WERI-Rb-1 (cell line): Measurements from ENCODE around the gene ZNF613.

Source experiments
- DNase-seq: peaks from one replicate; pipeline ENCODE4 v3.0.0-alpha.2; 2020
- H3K27ac ChIP-seq: fragments of 250-450 bp; sonication (Bioruptor Pico); 2 replicates; pipeline ENCODE4 v1.5.1; 2020; ENCODE audit warnings: mild to moderate bottlenecking, moderate library complexity
- H3K27me3 ChIP-seq: fragments of 250-450 bp; sonication (Bioruptor Pico); 2 replicates; pipeline ENCODE4 v1.5.1; 2021; ENCODE audit warnings: mild to moderate bottlenecking, low read depth, moderate library complexity; ENCODE audit not compliant: insufficient read depth, severe bottlenecking
- H3K36me3 ChIP-seq: fragments of 250-450 bp; sonication (Bioruptor Pico); 2 replicates; pipeline ENCODE4 v1.5.1; 2020; ENCODE audit warnings: mild to moderate bottlenecking, moderate library complexity
- H3K4me3 ChIP-seq: 2 replicates; pipeline ENCODE4 v1.5.1; 2011; ENCODE audit warnings: low read depth, mild to moderate bottlenecking, control low read depth, low read length
- H3K9me3 ChIP-seq: fragments of 250-450 bp; sonication (Bioruptor Pico); 2 replicates; pipeline ENCODE4 v1.5.1; 2021; ENCODE audit warnings: mild to moderate bottlenecking, moderate library complexity; ENCODE audit not compliant: severe bottlenecking
- TF ChIP-seq, protein P1 (sequence below): IDR thresholded peaks from 2 replicates; pipeline ENCODE4 v1.5.1; 2011; ENCODE audit warnings: low read depth, mild to moderate bottlenecking, control low read depth, inconsistent platforms, low read length

The ZNF613 gene

DNA sequence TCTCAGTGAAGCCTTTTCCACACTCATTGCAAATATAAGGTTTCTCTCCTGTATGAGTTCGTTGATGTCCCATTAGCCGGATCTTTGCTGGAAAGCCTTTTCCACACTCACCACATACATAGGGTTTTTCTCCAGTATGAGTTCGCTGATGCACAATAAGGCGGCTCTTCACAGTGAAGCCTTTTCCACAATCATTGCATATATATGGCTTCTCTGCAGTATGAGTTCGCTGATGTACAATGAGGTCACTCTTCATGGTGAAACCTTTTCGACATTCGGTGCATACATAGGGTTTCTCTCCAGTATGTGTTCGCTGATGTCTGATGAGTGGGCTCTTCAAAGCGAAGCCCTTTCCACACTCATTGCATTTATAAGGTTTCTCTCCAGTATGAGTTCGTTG is 66.2 kb downstream of the ZNF613 start:
- no peak overlapping the region for H3K4me3 ChIP-seq
- peaks cover 24% of the 10 kb centered on the region for H3K9me3 ChIP-seq
- no peak overlapping the region for H3K27ac ChIP-seq
- peaks cover 49% of the 10 kb centered on the region for H3K36me3 ChIP-seq
- no peak for DNase-seq
- H3K27me3 ChIP-seq = no peaks in the 10 kb centered on the region
- TF ChIP-seq, protein P1, sequence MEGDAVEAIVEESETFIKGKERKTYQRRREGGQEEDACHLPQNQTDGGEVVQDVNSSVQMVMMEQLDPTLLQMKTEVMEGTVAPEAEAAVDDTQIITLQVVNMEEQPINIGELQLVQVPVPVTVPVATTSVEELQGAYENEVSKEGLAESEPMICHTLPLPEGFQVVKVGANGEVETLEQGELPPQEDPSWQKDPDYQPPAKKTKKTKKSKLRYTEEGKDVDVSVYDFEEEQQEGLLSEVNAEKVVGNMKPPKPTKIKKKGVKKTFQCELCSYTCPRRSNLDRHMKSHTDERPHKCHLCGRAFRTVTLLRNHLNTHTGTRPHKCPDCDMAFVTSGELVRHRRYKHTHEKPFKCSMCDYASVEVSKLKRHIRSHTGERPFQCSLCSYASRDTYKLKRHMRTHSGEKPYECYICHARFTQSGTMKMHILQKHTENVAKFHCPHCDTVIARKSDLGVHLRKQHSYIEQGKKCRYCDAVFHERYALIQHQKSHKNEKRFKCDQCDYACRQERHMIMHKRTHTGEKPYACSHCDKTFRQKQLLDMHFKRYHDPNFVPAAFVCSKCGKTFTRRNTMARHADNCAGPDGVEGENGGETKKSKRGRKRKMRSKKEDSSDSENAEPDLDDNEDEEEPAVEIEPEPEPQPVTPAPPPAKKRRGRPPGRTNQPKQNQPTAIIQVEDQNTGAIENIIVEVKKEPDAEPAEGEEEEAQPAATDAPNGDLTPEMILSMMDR = no peak

- H3K36me3 ChIP-seq = peaks cover 56% of the 10 kb centered on the region
- peaks cover 22% of the 10 kb centered on the region for H3K9me3 ChIP-seq
Observed at GRCh38 chr19:51994048-51994644, 66.9 kb downstream of the ZNF613 start.

More at GRCh38 chr19:51994048-51994644, 66.9 kb downstream of the ZNF613 start:
- Histone ChIP-seq H3K27me3 (no peaks in the 10 kb centered on the region), H3K27ac (no peak overlapping the region), H3K4me3 (no peak overlapping the region)
- no peak for DNase-seq
- TF ChIP-seq, protein P1 = no peak
